HepG2 (cell line): ENCODE measurements around the gene PSMA7. TPM values are rescaled to one million over a fixed set of nuclear protein-coding genes. Genes with fewer than 3 reads are reported as not detected.

ENCODE experiments used
- CCAR2 ChIP-seq: fragments of 200-400 bp; formaldehyde crosslinking; optimal IDR thresholded peaks from 2 replicates; pipeline ENCODE3; 2018; ENCODE audit warnings: low read depth, mild to moderate bottlenecking, low read length, moderate library complexity
- MAX ChIP-seq: IDR thresholded peaks from 2 replicates; pipeline ENCODE4 v1.6.1; 2012; ENCODE audit warnings: inconsistent platforms
- PTBP1 ChIP-seq: fragments of 200-400 bp; formaldehyde crosslinking; IDR thresholded peaks from 2 replicates; pipeline ENCODE4 v1.6.1; 2018; ENCODE audit warnings: low read length, low read depth; ENCODE audit not compliant: poor library complexity, severe bottlenecking
- SALL1 ChIP-seq: sonication (generic); formaldehyde crosslinking; IDR thresholded peaks from 2 replicates; pipeline ENCODE4 v1.8.0; 2022; ENCODE audit warnings: mild to moderate bottlenecking, missing genetic modification reagents
- SATB2 ChIP-seq: sonication (generic); formaldehyde crosslinking; IDR thresholded peaks from 2 replicates; pipeline ENCODE4 v1.5.0; 2020; ENCODE audit warnings: missing genetic modification reagents
- ZNF121 ChIP-seq: sonication (generic); formaldehyde crosslinking; IDR thresholded peaks from 2 replicates; pipeline ENCODE4 v1.5.0; 2020; ENCODE audit warnings: mild to moderate bottlenecking, missing genetic modification reagents
- ZNF281 ChIP-seq: sonication (generic); formaldehyde crosslinking; IDR thresholded peaks from 2 replicates; pipeline ENCODE4 v1.4.0; 2020; ENCODE audit warnings: missing genetic modification reagents, borderline replicate concordance
- ZNF564 ChIP-seq: sonication (generic); formaldehyde crosslinking; IDR thresholded peaks from 2 replicates; pipeline ENCODE4 v1.8.1; 2023; ENCODE audit warnings: mild to moderate bottlenecking, missing genetic modification reagents
- ZNF580 ChIP-seq: IDR thresholded peaks from 2 replicates; pipeline ENCODE4 v1.6.1; 2016; ENCODE audit warnings: low read depth, borderline replicate concordance
- ZNF784 ChIP-seq: sonication (generic); formaldehyde crosslinking; IDR thresholded peaks from 2 replicates; pipeline ENCODE4 v1.5.1; 2020; ENCODE audit warnings: missing genetic modification reagents, mild to moderate bottlenecking, borderline replicate concordance
- ZSCAN31 ChIP-seq: sonication (generic); formaldehyde crosslinking; IDR thresholded peaks from 2 replicates; pipeline ENCODE4 v1.5.0; 2020; ENCODE audit warnings: low read depth, mild to moderate bottlenecking, missing genetic modification reagents
- polyA plus RNA-seq, 8 experiments: library from polyadenylated mRNA; depleted of rRNA in 3 of 8; stranded (reverse) in 7 of 8; unstranded in 1 of 8; fragments of >200 nt; fragmentation: Illumina TruSeq in 4 of 8; extraction: Trizol in 4 of 8; gene quantifications; 2 replicates each; pipeline versions ENCODE4 v1.2.1 to v1.2.3, GENCODE V29; 2011 to 2016; ENCODE audit warnings: low read depth in 4 of 8, missing spikeins in 1 of 8, mixed read lengths in 1 of 8; ENCODE audit not compliant: insufficient read depth in 1 of 8
- total RNA-seq, 5 experiments: library from RNA; depleted of rRNA; stranded (reverse); fragments of >200 nt; fragmentation: Illumina TruSeq; extraction: Trizol; gene quantifications; 2 replicates each; pipeline ENCODE4 v1.2.3, GENCODE V29; 2016; ENCODE audit warnings: low read depth in 1 of 5
- TF ChIP-seq, protein P1 (sequence below): sonication (generic); IDR thresholded peaks from 2 replicates; pipeline ENCODE4 v1.6.1; 2016; ENCODE audit warnings: low read depth, borderline replicate concordance
- TF ChIP-seq, protein P2 (sequence below): sonication (generic); formaldehyde crosslinking; IDR thresholded peaks from 2 replicates; pipeline ENCODE4 v1.8.1; 2023; ENCODE audit warnings: mild to moderate bottlenecking, missing genetic modification reagents
- TF ChIP-seq, protein P3 (sequence below): sonication (generic); formaldehyde crosslinking; conservative IDR thresholded peaks from 2 replicates; pipeline ENCODE4 v1.4.0; 2020; ENCODE audit warnings: mild to moderate bottlenecking, missing genetic modification reagents, moderate library complexity

The PSMA7 gene
- total and polyA plus RNA-seq, 2 of the 13 experiments (the other 11 are each of a cell fraction or from before 2014, with no cell fraction given), result 531 to 631 TPM

DNA sequence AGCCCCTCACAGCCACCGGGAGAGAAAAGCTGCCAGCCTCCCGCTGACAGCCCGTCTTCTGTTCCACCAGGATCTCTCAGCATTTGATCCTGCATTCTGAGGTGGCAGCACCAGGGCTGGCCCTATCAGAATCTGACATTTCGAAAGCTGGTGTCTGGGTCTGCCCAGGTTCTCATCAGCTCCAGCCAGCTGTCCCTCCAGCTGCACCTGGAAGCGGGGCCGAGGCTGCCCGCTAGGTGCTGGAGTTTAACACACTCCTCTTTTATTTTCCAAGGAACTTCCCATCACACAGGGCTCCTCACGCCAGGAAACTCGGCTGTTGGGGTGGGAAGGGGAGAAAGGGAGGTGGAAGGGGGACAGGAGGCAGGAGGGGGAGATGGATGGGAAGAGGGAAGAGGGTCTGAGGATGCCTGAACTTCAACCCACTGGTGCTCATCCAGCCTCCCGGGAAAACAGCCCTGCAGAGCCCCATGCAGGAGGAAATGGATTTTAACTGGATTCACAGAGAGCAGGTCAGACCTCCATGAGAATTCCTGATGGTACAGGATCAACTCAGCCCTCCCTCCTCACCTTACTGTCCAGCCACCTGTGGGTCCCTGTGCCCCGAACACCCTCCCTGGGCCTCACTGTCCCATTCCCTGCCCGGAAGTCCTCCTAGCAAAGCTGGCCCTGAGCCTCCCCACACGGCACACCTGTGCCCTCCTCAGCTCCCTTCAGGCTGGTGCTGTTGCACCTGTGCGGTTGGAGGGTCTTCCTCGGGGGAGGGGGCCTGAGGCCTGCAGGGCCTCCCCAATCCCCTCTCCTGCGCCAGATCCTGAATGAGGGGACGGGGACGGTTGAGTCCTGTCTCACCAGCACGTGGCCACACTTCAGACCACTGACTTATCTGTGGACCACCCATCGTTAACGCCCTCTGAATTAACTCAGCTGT, 24.8 kb downstream of the PSMA7 start (continued):
- TF ChIP-seq ZNF784 (CRISPR knock-in tag) (no peak), MAX (no peak), ZNF564 (CRISPR knock-in tag) (no peak), ZNF281 (CRISPR knock-in tag) (no peak), PTBP1 (peak; percentile 49), ZNF580 (CRISPR knock-in tag) (no peak), SALL1 (CRISPR knock-in tag) (0 out of 2 replicates have a peak, but pooled peaks have one; percentile 27), CCAR2 (no peak), ZNF121 (no peak), SATB2 (CRISPR knock-in tag) (no peak), ZSCAN31 (CRISPR knock-in tag) (no peak)
- TF ChIP-seq, protein P1, sequence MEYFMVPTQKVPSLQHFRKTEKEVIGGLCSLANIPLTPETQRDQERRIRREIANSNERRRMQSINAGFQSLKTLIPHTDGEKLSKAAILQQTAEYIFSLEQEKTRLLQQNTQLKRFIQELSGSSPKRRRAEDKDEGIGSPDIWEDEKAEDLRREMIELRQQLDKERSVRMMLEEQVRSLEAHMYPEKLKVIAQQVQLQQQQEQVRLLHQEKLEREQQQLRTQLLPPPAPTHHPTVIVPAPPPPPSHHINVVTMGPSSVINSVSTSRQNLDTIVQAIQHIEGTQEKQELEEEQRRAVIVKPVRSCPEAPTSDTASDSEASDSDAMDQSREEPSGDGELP, result peak; percentile 35; the same call in 1 of the 2 replicates
- TF ChIP-seq, protein P2, sequence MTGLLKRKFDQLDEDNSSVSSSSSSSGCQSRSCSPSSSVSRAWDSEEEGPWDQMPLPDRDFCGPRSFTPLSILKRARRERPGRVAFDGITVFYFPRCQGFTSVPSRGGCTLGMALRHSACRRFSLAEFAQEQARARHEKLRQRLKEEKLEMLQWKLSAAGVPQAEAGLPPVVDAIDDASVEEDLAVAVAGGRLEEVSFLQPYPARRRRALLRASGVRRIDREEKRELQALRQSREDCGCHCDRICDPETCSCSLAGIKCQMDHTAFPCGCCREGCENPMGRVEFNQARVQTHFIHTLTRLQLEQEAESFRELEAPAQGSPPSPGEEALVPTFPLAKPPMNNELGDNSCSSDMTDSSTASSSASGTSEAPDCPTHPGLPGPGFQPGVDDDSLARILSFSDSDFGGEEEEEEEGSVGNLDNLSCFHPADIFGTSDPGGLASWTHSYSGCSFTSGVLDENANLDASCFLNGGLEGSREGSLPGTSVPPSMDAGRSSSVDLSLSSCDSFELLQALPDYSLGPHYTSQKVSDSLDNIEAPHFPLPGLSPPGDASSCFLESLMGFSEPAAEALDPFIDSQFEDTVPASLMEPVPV (CRISPR knock-in tag), result no peak
- TF ChIP-seq, protein P3, sequence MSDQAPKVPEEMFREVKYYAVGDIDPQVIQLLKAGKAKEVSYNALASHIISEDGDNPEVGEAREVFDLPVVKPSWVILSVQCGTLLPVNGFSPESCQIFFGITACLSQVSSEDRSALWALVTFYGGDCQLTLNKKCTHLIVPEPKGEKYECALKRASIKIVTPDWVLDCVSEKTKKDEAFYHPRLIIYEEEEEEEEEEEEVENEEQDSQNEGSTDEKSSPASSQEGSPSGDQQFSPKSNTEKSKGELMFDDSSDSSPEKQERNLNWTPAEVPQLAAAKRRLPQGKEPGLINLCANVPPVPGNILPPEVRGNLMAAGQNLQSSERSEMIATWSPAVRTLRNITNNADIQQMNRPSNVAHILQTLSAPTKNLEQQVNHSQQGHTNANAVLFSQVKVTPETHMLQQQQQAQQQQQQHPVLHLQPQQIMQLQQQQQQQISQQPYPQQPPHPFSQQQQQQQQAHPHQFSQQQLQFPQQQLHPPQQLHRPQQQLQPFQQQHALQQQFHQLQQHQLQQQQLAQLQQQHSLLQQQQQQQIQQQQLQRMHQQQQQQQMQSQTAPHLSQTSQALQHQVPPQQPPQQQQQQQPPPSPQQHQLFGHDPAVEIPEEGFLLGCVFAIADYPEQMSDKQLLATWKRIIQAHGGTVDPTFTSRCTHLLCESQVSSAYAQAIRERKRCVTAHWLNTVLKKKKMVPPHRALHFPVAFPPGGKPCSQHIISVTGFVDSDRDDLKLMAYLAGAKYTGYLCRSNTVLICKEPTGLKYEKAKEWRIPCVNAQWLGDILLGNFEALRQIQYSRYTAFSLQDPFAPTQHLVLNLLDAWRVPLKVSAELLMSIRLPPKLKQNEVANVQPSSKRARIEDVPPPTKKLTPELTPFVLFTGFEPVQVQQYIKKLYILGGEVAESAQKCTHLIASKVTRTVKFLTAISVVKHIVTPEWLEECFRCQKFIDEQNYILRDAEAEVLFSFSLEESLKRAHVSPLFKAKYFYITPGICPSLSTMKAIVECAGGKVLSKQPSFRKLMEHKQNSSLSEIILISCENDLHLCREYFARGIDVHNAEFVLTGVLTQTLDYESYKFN (CRISPR knock-in tag), result no peak
